GM19351 (cell line): Measurements from ENCODE around the gene EFCAB6.

Experiments
- ATAC-seq: cut with Tn5 transposase; IDR thresholded peaks from one replicate; pipeline ENCODE4 v1.9.1; 2021; ENCODE audit warnings: mild to moderate bottlenecking, moderate library complexity; ENCODE audit not compliant: unreplicated experiment

EFCAB6 gene

DNA sequence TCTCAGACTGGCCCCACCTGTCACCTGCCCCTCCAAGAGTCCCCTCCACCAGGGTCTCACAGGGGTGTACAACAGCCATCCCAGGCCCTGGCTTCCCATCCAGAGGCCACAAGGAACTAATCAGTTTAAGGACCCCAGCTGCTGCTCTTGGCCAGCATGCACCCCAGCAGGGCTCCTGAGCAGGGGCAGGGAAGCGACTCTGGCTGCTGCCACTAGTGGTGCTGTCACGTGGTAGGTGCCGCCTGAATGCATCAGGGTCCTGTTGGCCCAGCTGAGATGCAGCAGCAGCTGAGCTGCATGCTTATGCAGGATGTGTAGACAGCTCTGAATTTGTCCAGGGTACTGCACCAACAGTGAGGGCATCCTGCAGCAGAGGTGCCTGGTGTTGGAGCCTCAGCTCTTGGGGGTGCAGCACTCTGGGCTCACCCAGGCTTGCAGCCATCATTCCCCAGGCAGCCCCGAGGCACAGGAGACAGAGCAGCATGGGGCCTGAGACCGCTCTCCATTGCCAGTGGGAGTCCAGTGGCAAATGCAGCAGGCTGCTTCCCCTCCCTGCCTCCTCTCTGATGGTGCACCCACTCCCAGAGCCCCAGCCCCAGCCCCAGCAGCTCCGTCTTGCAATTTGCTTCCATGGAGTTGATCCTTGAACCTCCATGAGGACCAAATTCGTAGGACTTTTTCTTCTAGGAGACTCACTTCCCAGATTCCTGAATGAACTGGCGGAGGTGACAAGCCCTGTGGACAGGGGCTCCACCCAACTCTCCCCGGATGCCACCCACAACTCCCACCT is 301.6 kb downstream of the EFCAB6 start:
- ATAC-seq, result no peak

GRCh38 chr22:43509337-43509736 is 302.8 kb downstream of the EFCAB6 start:
- ATAC-seq, result no peak

DNA sequence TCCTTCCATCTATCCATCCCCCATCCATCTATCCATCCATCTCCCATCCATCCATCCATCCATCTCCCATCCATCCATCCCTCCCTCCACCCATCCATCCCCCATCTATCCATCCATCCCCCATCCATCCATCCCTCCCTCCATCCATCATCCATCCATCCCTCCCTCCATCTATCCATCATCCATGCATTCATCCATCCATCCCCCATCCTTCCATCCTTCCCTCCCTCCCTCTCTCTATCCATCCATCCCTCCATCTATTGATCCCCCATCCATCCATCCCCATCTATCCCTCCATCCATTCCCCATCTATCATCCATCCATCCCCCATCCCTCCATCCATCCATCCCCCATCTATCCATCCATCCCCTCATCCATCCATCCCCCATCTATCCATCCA is 303.6 kb downstream of the EFCAB6 start:
- ATAC-seq, result no peak

DNA sequence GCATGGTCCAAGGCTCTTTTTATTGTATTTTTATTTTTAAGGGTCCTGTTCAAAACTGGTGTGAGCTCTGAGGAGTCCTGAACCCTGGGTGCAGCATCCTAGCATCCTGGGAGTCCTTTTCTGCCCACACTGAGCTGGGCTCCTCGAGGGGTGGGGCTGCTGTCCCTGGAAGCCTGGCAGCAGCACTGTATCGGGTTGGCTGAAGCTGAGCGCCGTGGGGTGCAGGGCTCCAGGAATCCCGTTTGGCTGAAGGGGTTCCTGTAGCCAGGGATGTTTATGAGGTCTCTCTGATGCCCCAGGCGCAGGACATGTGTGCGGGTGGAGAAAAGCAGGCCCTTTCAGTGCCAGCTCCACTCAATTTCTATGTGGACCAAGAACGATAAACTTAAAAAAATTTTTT is 304.9 kb downstream of the EFCAB6 start:
- ATAC-seq, result no peak

DNA sequence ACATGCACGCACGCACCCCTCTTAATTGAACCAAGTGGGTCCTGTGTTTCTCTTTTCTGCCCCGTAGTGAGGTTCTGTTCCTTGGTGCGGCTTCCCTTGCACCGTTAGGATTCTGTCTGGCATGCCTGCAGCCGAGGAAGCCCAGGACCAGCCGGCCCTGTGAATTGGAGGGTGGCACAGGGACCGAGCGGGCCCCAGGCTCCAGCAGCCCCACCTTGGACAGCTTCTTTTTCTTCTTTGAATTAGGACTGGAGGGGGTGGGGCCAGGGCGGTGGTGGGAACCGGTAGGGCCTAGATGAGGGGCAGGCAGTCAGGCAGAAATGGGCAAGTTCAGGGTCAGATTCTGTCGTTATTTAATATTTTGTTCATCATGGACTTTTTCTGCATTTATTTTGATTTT is 305.6 kb downstream of the EFCAB6 start:
- ATAC-seq, result no peak

- no peak for ATAC-seq
Measured at GRCh38 chr22:43505896-43506295, 306.2 kb downstream of the EFCAB6 start.

DNA sequence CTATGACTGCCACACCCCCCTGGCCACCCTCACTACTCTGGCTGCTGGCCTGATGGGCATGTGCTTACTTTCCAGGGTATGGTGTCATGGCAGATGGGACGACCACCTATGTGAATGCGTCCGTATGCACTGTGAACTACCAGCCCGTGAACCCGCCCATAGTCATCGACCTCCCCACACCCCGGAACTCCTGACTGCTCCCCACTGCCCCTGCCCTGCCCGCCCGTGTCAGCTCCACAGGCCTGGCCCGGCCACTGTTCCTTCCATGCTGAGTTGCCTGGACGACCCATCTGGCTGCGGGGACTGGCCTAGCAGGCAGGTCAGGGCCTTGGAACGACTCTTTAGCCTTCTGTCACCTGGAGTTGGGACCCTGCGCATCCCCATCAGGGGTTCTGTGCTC is 306.7 kb downstream of the EFCAB6 start:
- ATAC-seq, result no peak

- no peak for ATAC-seq
Measured at GRCh38 chr22:43504666-43505261, 307.3 kb downstream of the EFCAB6 start.

DNA sequence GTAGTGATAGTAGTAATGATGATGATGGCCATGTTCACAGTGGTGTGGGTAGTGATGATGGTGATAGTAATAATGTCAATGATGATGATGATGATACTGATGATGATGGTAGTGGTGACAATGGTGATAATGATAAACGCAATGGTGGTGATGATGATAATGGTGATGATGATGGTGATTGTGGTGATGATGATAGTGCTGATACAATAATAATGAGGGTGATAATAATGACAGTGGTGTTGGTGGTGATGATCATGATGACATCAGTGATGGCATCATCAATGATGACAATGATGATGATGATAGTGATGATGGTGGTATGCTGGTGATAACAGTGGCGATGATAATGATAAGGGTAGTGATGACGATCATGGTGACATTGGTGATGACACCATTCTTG is 308.0 kb downstream of the EFCAB6 start:
- no peak for ATAC-seq

DNA sequence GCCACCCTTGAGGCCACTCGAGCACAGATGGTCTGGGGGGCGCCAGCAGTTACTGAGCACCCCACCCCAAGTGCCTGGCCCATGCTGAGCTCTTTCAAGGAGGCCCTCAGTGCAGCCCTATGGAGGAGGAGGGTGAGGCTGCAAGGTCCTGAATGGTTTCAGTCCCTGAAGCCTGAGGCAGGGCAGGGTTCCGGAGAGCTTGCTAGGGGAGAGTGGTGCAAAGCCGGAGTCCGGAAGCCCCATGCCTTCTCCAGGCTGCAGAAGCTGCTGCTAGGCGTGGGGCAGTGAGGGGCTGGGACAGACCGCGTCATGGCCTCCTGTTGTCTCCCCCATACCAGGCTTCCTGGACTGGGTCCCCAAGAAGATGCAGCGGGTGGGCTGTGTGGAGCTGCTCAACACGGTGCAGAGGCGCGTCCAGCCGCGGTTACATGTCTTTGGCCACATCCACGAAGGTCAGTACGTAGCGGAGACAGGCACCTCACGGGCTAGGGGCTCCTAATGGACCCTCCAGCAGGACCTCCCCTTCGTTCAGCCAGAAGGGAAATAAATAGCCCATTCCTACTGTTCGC is 309.7 kb downstream of the EFCAB6 start:
- ATAC-seq, result no peak

DNA sequence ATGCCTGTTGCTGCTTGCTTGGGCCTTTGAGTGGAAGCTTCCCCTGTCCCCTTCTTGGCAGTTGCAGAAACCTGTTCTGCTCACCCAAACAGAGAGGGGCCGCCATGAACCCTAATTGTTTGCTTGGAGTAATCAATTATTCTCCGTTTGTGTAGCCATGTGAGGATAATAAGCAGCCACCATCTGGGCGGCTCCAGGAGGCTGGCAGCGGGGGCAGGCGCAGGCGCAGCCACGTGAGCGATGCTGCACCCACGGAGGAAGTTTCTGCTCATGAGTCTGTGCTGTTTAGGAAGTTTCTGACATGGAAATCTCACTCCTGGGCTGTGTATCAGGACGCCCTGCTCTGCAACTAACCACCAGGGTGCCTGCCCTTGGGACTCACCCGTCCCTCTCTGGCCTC is 310.2 kb downstream of the EFCAB6 start:
- ATAC-seq, result no peak

DNA sequence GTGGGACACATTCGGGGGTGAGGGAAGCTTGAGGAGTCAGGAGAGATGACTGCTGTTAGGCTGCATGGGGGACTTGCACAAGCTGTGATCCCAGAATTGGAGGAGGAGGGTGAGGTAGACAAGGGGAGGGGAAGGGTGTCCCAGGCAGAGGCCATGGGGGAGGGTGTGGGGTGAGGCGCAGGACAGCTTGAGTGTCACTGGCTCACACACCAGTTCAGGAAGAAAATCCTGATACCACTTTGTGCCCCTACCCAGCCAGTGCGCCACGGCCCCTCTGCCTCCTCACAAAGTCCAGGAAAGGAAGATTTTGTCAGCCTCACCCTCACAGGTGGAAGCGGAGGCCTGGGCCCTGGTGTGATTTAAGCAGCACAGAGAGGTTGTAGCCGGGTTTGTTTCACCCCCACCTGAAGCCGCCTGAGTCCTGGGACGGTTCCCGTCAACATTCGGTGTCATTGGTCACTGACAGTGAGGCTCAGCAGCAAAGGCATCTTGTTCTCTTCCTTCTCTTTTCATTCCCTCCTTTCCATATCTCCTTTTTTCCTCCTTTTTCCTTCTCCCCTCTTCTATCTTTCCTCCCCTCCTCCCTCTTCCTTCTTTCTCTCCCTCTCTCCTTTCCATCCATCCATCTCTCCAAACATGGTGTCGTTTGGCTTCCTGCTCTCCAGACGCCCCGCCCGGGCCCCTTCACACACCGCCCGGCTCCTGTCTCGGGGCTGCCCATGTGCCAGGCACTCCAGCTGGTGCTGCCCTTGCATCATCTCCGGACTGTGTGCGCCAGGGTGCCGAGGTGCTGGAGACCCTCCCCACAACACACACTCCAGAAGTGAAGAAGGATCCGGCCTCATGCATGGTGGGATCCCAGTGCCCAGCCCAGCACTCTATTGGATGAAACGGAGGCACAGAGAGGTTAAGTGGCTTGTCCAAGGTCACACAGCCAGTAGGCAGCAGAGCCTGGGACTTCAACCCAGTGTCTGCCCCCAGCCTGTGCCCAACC is 311.0 kb downstream of the EFCAB6 start:
- ATAC-seq, result no peak

DNA sequence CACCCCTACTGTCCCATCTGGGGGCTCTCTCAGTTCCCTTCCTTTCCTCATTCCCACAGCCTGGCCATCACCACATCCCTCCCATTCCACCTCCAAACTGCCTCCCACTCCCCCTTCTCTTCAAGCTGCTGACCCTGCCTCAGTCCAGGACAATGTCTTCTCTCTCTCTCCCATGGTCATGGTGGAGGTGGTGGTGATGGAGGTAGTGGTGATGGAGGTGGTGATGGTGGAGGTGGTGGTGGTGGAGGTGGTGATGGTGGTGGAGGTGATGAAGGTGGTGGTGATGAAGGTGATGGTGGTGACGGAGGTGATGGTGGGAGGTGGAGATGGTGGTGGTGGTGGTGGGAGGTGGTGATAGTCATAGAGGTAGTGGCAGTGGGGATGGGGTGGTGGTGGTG is 313.2 kb downstream of the EFCAB6 start:
- no peak for ATAC-seq

- ATAC-seq, result no peak
Measured at GRCh38 chr22:43497956-43498855, 313.9 kb downstream of the EFCAB6 start.

DNA sequence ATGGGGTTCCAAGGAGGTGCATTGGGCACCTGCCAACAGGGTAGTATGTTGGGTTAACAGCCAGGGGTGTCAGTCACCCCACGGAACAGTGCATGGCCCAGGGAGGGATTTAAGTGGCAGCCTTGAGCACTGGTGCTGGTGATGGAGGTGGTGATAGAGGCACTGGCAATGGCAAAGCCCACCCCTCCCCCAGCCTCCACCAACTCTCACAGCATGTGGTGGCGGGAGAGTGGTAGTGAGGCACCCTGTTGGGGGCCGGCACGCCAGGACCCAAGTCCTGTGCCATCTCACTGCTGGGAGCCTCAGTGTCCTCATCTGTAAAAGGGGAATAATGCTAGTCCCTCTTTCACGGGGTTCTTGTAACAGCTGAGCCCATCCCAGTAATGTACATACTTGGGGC is 318.8 kb downstream of the EFCAB6 start:
- no peak for ATAC-seq

DNA sequence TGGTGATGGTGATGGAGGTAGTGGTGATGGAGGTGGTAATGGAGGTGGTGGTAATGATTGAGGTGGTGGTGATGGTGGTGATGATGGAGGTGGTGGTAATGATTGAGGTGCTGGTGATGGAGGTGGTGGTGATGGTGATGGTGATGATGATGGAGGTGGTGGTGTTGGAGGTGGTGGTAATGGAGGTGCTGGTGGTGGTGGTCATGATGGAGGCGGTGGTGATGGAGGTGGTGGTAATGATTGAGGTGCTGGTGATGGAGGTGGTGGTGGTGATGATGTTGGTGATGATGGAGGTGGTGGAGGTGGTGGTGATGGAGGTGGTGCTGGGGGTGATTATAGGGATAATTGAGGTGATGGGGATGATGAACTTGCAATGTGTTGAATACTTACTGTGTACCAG is 320.4 kb downstream of the EFCAB6 start:
- ATAC-seq, result no peak

DNA sequence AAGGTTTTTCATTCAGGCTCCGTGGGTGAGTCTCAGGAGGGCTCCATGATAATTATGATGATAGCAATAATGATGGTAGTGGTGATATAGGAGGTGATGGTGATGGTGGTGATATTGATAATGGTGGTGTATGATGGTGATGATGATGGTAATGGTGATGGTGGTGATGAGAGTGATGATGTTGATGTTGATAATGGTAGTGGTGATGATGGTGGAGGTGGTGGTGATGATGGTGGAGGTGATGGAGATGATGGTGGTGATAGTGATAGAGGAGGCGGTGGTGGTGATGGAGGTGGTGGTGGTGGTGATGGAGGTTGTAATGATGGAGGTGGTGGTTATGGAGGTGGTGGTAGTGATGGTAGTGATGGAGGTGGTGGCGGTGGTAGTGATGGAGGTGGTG is 320.9 kb downstream of the EFCAB6 start:
- ATAC-seq, result no peak

GRCh38 chr22:43490311-43490710 is 321.8 kb downstream of the EFCAB6 start:
- ATAC-seq, result no peak

- no peak for ATAC-seq
Measured at GRCh38 chr22:43488937-43489336, 323.2 kb downstream of the EFCAB6 start.
